IPS-15b (cell line): Measurements from ENCODE around the gene APC2.
"Not testable (repeated sequence)": the region's sequence is repeated elsewhere in the genome, so short reads cannot be mapped to it uniquely, and the experiment has no call there.

Experiments used
- H3K27me3 ChIP-seq: one replicate; pipeline ENCODE4 v1.6.1; 2013; ENCODE audit warnings: low read length; ENCODE audit not compliant: control insufficient read depth, insufficient read depth
- H3K36me3 ChIP-seq: one replicate; pipeline ENCODE4 v1.6.1; 2013; ENCODE audit warnings: low read length; ENCODE audit not compliant: control insufficient read depth, insufficient read depth
- H3K4me1 ChIP-seq: one replicate; pipeline ENCODE4 v1.6.1; 2013; ENCODE audit warnings: mild to moderate bottlenecking, low read length; ENCODE audit not compliant: control insufficient read depth, insufficient read depth
- H3K4me3 ChIP-seq: one replicate; pipeline ENCODE4 v1.5.1; 2013; ENCODE audit warnings: low read depth, low read length
- H3K9ac ChIP-seq: one replicate; pipeline ENCODE4 v1.6.1; 2013; ENCODE audit warnings: low read depth, mild to moderate bottlenecking, low read length
- H3K9me3 ChIP-seq: one replicate; pipeline ENCODE4 v1.6.1; 2013; ENCODE audit warnings: mild to moderate bottlenecking, low read length; ENCODE audit not compliant: control insufficient read depth, insufficient read depth

The APC2 gene

DNA sequence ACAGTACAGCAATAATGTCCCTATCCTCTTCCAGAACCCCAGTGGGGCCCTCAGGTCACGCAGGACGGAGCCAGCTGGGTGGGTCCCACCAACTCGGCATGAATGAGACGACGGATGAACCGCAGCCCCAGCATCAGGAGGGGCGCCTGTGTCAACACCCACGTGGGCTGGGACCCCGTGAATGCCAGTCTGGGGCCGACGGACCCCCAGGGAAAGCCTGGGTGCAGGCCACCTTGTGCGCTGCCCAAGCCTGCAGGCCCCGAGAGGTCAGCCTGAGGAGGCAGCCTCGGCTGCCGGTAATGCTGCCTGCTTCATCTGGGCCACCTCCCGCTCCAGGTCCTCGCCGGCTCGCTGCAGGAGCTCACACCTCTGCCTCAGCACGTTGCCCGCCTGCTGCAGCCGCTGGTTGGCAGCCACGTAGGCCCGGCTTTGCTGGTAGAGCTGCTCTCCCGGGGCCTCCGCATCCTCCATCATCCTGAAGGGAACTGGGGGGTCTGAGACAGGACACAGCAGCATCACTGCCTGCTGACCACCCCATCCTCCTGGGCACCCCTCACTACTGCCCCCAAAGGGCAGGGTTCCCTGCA is 24.9 kb downstream of the APC2 start:
- H3K9ac ChIP-seq = no peak overlapping the region
- no peak overlapping the region for H3K4me3 ChIP-seq

DNA sequence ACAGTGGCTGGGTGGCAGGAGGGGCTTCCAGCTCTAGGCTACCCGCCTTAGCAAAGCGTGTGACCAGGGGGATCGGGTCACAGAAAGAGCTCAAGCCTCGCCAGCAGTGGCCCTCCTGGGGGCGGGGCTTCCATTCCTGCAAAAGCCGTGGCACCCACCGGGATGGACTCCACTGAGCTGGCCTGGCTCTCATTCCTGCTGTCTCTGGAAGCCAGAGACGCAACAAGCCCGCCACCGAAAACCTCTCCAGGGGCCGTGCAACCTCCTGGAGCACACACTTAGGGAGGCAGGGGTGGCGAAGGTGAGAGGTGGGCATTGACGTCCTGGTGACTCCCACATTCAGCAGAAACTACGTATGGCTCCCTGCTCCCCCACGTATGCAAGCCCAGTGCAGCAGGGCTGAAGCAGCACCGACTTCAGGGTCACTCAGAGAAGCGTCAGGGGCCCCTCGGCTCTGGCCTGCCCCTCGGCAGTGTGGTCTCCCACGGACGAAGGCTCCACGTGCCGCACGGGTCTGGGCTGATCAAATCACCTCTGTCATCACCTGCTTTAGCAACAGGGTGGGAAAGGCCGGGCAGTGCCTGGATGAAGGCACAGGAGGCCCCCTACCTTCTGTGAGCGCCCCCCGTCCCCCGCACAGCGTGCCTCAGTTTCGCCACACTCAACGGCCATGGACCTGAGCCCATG is 26.0 kb downstream of the APC2 start:
- no peak overlapping the region for H3K9ac ChIP-seq
- H3K4me1 ChIP-seq = no peaks in the 10 kb centered on the region
- H3K9me3 ChIP-seq = no peaks in the 10 kb centered on the region
- H3K4me3 ChIP-seq = no peak overlapping the region
- peaks cover 5% of the 10 kb centered on the region for H3K36me3 ChIP-seq
- H3K27me3 ChIP-seq = peaks cover 20% of the 10 kb centered on the region

More for the DNA sequence above, 24.9 kb downstream of the APC2 start:
- Histone ChIP-seq H3K4me1 (no peaks in the 10 kb centered on the region), H3K27me3 (peaks cover 25% of the 10 kb centered on the region), H3K9me3 (no peaks in the 10 kb centered on the region), H3K36me3 (peaks cover 5% of the 10 kb centered on the region)

DNA sequence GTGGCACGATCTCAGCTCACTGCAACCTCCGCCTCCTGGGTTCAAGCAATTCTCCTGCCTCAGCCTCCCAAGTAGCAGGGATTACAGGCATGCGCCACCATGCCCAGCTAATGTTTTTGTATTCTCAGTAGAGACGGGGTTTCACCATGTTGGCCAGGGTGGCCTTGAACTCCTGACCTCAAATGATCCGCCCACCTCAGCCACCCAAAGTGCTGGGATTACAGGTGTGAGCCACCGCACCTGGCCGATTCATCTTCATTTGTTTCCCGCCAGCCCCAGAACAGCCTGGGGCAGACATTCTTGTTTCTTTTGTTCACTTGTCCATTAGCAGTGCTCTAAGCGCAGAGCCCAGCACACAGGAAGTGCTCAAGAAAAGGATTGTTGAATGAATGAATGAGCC is 27.1 kb downstream of the APC2 start:
- not testable (repeated sequence) for H3K27me3 ChIP-seq, H3K9ac ChIP-seq, H3K36me3 ChIP-seq, H3K9me3 ChIP-seq, H3K4me3 ChIP-seq, H3K4me1 ChIP-seq

DNA sequence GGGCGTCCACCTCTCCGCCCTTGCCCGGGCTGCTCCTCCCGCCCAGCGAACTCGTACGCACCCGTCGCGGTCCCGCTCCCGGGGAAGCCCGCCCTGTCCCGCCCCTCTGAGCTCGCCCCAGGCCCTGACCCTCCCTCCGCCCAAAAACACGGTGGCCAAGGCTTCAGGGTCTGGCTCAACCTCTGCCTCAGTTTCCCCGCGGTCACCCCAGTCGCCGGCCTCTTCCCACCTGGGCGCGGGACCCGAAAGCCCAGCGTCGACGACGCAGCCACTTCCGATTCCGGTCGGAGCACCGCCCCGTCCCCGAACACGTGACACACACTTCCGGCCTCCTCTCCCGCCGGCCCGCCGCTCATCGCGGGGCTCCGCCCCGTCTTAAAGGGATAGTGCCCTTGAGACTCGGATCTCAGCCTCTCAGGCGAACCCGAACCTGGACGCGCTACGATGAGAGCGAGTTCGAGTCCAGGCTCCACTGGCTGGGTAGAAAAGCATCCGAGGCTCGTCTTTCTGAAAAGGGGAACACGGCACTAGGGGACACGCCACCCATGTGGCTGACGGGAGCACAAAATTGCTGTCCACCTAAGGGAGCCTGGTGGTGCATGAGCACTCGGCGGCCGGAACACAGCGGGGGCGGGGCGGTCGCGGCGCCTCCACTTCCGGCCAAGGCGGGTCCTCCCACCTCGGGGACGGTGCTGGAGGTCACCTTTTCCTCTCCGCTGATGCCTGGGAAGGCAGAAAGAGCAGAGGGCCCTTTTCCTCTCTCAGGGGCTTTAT is 29.2 kb downstream of the APC2 start, which contains the start of gene C19orf25:
Gene C19orf25 (minus strand): TSS at position 282 of the 774 bp plus-strand sequence. CDS start 312 bp downstream, outside the sequence.
- no peaks in the 10 kb centered on the region for H3K27me3 ChIP-seq
- peaks cover 8% of the 10 kb centered on the region for H3K36me3 ChIP-seq
- H3K4me1 ChIP-seq = no peaks in the 10 kb centered on the region
- peak within 1 kb of the TSS; percentile 96 for H3K4me3 ChIP-seq
- no peaks in the 10 kb centered on the region for H3K9me3 ChIP-seq
- peak within 1 kb of the TSS; percentile 87 for H3K9ac ChIP-seq

DNA sequence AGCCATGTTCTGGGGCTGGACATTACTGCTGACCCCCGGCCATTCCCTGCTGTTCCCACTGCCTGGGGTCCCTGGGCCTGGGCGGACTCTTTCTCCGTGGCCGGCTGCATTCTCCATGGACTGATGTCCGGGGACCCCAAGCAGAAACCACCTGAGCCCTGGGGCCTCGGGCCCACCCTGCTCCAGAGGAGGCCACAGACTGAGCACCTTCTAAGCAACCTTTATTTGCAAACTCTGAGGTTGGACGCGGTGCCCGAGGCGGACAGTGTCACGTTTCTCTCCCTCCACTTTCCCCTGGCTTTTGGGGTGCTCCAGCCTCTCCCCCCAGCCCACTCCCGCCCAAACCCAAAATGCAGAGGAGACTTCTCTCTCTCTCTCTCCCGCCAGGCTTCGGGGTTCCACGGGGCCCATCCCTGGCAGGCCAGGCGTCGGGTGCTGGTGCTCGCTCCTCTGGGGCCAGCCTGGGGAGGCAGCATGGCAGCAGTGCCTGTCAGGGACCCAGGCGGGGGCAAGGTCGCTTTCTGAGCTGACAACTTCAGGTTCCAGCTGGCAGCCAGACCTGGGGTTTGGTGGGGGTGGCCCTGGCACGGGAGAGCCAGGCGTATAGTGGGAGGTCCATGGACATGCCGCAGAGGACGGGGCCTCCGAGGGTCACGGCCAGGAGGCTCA is 31.4 kb downstream of the APC2 start:
- no peaks in the 10 kb centered on the region for H3K9me3 ChIP-seq
- no peak overlapping the region for H3K9ac ChIP-seq
- H3K4me3 ChIP-seq = no peak overlapping the region

DNA sequence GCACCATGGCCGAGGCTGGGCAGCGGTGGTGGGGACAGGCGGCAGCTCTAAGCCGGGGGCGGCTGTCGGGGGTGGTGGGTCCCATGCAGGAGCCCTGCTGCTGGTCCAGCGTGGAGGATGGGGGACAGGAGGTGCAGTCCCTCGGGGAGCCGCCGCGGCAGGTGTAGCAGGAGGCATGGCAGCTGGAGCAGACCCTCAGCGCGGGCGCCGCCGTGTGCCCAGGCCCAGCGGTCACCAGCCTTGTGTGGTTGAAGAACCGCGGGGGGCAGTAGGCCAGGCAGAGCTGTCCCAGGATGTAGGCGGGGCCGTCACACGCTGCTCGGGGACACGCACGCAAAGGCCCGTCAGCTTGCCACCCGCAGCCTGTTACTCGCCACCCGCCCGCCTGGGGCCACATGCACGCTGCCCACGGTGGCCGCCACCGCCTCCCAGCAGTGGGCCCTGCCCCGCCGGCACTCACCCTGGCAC is 32.0 kb downstream of the APC2 start:
- H3K9ac ChIP-seq = no peak overlapping the region

More for the DNA sequence above, 31.4 kb downstream of the APC2 start:
- H3K4me1 ChIP-seq = no peaks in the 10 kb centered on the region
- peaks cover 3% of the 10 kb centered on the region for H3K36me3 ChIP-seq
- no peaks in the 10 kb centered on the region for H3K27me3 ChIP-seq

DNA sequence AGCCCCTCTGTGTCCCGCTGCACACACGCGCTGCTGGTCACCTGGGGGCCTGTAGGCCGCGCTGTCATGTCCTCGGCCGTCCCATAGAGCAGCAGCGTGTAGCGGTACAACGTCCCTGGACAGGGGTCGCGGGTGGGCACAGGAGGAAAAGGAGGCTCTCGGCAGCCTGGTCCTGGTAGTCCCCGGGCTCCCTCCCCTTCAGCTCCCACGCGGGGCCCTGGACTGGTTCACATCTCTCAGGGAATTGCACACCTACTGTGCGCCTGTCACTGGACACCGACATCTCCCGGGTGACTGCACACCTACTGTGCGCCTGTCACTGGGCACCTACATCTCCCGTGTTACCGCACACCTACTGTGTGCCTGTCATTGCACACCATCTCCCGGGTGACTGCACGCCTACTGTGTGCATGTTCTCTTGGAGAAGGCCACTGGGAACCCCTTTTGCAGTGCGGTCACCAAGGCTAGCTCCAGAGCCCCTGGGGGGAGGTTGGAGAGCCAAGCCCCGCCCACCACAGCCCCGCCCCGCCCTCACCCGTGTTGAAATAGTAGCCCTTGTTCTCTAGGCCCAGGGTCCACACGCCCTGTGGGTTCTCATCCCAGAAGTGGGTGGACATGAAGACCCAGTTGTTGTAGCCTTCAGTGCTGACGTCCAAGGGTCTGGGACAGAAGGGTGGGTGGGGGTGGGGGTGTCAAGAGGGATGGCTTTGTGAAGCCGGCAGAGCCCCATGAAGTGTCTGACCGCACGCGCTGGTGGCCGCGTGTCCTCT is 32.6 kb downstream of the APC2 start:
- Histone ChIP-seq H3K9me3 (no peaks in the 10 kb centered on the region), H3K27me3 (no peaks in the 10 kb centered on the region), H3K4me1 (no peaks in the 10 kb centered on the region), H3K4me3 (no peak overlapping the region), H3K36me3 (peaks cover 3% of the 10 kb centered on the region), H3K9ac (no peak overlapping the region)

More for the DNA sequence above, 32.0 kb downstream of the APC2 start:
- Histone ChIP-seq H3K36me3 (peaks cover 3% of the 10 kb centered on the region), H3K4me1 (no peaks in the 10 kb centered on the region), H3K4me3 (no peak overlapping the region), H3K27me3 (no peaks in the 10 kb centered on the region), H3K9me3 (no peaks in the 10 kb centered on the region)

DNA sequence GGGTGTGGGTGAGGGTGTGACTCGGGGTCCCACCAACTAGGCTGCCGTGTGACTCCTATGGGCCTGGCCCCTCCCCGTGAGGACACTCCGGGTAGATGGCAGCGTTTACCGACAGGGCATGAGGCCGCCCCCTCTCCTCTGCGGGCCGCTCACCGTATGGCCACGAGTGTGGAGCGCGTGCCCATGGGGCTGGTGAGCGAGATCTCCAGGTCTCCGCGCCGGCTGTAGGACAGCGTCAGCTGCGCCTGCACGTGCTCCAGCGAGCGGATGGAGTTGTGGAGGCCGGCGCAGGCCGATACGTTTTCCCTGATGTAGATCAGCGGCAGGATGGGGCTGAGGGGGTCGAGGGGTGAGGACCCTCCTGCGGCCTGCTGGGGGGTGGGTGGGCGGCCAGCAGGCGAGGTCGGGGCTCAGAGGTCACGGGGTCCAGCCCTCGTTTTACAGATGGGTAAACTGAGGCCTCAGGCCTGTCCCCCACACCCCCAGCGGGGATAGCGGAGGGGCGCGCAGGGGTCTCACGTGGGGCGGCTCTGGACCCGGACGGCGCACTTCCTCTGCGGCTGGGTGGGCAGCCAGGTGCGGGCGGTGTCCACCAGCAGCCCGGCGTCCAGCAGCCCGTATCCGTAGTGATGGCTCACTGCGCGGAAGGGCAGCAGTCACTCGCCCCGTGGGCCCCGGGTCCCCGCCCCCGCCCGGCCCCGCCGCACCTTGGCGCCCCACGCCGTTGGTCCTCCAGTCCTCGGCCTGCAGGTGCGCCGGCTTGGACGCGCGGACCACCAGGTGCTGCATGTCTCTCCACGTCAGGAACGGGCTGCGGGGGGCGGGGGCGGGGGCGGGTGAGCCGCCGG is 33.4 kb downstream of the APC2 start:
- Histone ChIP-seq H3K4me3 (no peak overlapping the region), H3K9ac (no peak overlapping the region), H3K27me3 (no peaks in the 10 kb centered on the region), H3K9me3 (no peaks in the 10 kb centered on the region), H3K36me3 (peaks cover 3% of the 10 kb centered on the region), H3K4me1 (no peaks in the 10 kb centered on the region)

DNA sequence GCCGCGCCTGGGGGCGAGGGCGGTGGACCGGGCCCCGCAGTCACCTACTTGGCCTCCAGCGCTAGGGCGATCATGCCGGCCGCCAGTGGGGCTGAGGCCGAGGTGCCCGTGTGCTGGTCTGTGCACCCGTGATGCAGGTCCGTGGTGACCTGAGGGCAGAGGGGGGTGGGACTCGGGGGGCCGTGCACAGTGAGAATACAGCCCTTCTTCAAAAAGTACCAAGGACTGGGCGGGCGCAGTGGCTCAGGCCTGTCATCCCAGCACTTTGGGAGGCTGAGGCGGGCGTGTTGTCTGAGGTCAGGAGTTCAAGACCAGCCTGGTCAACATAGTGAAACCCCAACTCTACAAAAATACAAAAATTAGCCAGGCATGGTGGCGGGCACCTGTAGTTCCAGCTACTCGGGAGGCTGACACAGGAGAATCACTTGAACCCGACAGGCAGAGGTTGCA is 34.1 kb downstream of the APC2 start:
- Histone ChIP-seq H3K27me3 (no peaks in the 10 kb centered on the region), H3K9ac (no peak overlapping the region), H3K9me3 (no peaks in the 10 kb centered on the region), H3K4me3 (no peak overlapping the region), H3K36me3 (peaks cover 3% of the 10 kb centered on the region), H3K4me1 (no peaks in the 10 kb centered on the region)

DNA sequence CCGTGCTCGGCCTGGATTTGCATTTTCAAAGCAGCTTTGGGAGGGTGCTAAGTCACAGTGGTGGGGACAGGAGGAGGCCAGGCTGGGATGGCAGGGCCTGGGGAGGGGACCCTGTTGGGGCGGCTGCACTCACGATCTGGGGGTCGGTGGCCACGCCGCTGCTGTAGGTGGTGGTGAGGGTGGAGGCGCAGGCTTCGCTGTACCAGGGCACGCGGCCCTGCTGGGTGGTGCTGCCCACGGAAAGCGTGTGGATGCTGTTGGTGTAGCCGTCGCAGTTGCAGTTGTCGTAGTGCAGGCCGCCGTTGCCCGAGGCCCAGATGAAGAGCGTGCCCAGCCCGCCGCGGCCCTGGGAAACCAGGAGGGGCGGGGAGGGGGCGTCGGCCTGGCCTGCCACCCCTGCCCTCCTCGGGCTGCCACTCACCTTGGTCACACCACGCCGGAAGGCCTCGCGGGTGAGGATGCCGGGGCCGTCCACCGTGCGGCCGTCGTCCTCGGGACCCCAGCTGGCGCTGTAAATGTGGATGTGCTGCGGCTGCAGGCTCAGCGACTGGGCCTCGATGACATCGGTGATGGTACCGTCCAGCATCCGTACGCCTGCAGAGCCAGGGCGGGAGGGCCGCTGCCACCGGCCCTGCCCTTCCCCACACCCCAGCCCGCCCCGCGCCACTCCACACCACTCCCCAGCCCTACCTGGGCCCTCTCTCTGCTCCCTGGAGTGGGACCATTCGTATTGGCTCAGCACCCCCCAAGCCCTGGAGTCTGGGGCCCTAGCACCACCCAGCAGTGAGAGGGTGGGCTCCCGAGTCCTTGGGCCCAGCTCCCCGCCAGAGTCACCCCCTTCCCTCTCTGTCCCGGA is 37.0 kb downstream of the APC2 start:
- no peak overlapping the region for H3K9ac ChIP-seq
- no peak overlapping the region for H3K4me3 ChIP-seq
- peaks cover 3% of the 10 kb centered on the region for H3K36me3 ChIP-seq
- H3K27me3 ChIP-seq = peaks cover 4% of the 10 kb centered on the region
- no peaks in the 10 kb centered on the region for H3K4me1 ChIP-seq
- H3K9me3 ChIP-seq = no peaks in the 10 kb centered on the region
